Measurements from ENCODE around the gene LHFPL3. TPM values are rescaled to one million over a fixed set of nuclear protein-coding genes. Genes with fewer than 3 reads are reported as not detected.

Gene LHFPL3
- total RNA-seq, 2 donors from 2014 or later: not detected

- Mint-ChIP-seq H3K4me3 (no peak overlapping the region), H3K27ac (no peak overlapping the region)
- ATAC-seq (replicated peaks in 1 of 2): no peak
These were observed 324.0 kb downstream of the LHFPL3 start for GRCh38 chr7:104652434-104652833.

GRCh38 chr7:104652865-104653264 lies 324.5 kb downstream of the LHFPL3 start:
- peaks cover 6% of the 10 kb centered on the region for H3K27me3 Mint-ChIP-seq (ENCODE audit: low read depth)
- H3K4me3 Mint-ChIP-seq: no peak overlapping the region
- DNase-seq (no peak), ATAC-seq (replicated peaks in 1 of 2) (no peak)
- H3K4me1 Mint-ChIP-seq (ENCODE audit: low read depth): no peaks in the 10 kb centered on the region
- H3K9me3 Mint-ChIP-seq: no peaks in the 10 kb centered on the region
- H3K36me3 Mint-ChIP-seq (ENCODE audit: insufficient read depth in 2 of 2): no peaks in the 10 kb centered on the region
- no peak overlapping the region for H3K27ac Mint-ChIP-seq

More at GRCh38 chr7:104652434-104652833, 324.0 kb downstream of the LHFPL3 start:
- no peaks in the 10 kb centered on the region for H3K4me1 Mint-ChIP-seq (ENCODE audit: low read depth)
- H3K27me3 Mint-ChIP-seq (ENCODE audit: low read depth): peaks cover 2% of the 10 kb centered on the region
- no peaks in the 10 kb centered on the region for H3K9me3 Mint-ChIP-seq
- H3K36me3 Mint-ChIP-seq (ENCODE audit: insufficient read depth in 2 of 2): no peaks in the 10 kb centered on the region
- no peak for DNase-seq

DNA sequence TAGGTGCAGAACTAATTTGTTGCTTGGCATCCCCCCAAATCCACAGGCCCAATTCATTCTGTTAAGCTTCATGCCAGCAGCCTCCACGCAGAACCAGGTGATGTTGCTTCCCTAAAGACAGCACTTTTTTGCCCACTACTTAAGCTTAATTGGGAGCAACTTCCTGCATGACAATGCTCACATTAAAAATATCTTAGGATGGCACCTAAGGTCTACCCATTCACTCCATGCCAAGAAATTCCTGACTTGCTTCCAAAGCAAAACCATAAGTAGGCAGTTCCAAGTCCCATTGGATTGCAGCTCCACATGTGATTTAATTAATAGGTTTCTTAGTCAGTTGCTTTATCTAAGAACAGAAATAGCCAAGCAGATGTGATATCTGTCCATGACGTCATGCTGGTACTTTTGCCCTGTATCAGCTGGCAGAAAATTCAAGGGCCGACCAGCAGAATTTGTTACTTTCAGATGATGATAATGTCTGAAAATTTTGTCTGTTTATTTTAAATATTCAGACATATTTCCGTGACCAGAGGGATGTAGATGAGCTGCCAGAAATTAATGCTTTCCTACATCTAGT lies 325.5 kb downstream of the LHFPL3 start:
- H3K9me3 Mint-ChIP-seq: no peaks in the 10 kb centered on the region
- H3K27me3 Mint-ChIP-seq (ENCODE audit: low read depth): peaks cover 7% of the 10 kb centered on the region
- no peaks in the 10 kb centered on the region for H3K4me1 Mint-ChIP-seq (ENCODE audit: low read depth)
- no peak overlapping the region for H3K4me3 Mint-ChIP-seq
- ATAC-seq (replicated peaks in 1 of 2) (no peak), DNase-seq (no peak)
- no peaks in the 10 kb centered on the region for H3K36me3 Mint-ChIP-seq (ENCODE audit: insufficient read depth in 2 of 2)
- H3K27ac Mint-ChIP-seq: no peak overlapping the region

GRCh38 chr7:104655592-104655991 lies 327.2 kb downstream of the LHFPL3 start:
- Mint-ChIP-seq H3K27ac (no peak overlapping the region), H3K36me3 (ENCODE audit: insufficient read depth in 2 of 2) (no peaks in the 10 kb centered on the region), H3K4me3 (no peak overlapping the region), H3K9me3 (no peaks in the 10 kb centered on the region), H3K27me3 (ENCODE audit: low read depth) (peaks cover 7% of the 10 kb centered on the region), H3K4me1 (ENCODE audit: low read depth) (no peaks in the 10 kb centered on the region)
- ATAC-seq (replicated peaks in 1 of 2) (no peak), DNase-seq (no peak)

GRCh38 chr7:104656467-104656866 lies 328.1 kb downstream of the LHFPL3 start:
- Mint-ChIP-seq H3K9me3 (no peaks in the 10 kb centered on the region), H3K36me3 (ENCODE audit: insufficient read depth in 2 of 2) (no peaks in the 10 kb centered on the region), H3K4me3 (no peak overlapping the region), H3K27ac (no peak overlapping the region), H3K4me1 (ENCODE audit: low read depth) (no peaks in the 10 kb centered on the region), H3K27me3 (ENCODE audit: low read depth) (peaks cover 7% of the 10 kb centered on the region)
- DNase-seq (no peak), ATAC-seq (replicated peaks in 1 of 2) (no peak)

DNA sequence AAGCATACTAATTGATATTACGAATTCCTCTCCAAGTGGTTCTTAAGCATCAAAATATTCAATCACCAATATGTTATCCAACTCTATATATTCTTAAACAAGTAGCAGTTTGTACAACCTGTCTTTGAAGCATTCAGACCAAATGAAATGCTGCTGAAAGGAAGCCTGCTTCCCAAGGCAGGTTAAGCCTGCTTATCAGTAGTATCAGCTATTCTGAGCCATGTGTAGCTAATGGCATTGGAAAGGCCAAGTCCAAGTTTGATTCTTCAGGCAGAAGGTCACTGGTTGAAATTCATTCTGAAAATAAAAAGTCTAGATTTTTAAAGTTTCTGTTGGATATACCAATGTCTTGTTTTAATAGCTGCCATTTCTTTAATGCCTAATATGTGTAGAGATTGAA lies 328.7 kb downstream of the LHFPL3 start:
- Mint-ChIP-seq H3K27ac (no peak overlapping the region), H3K27me3 (ENCODE audit: low read depth) (peaks cover 7% of the 10 kb centered on the region), H3K4me1 (ENCODE audit: low read depth) (no peaks in the 10 kb centered on the region), H3K4me3 (no peak overlapping the region), H3K36me3 (ENCODE audit: insufficient read depth in 2 of 2) (no peaks in the 10 kb centered on the region), H3K9me3 (no peaks in the 10 kb centered on the region)
- ATAC-seq (replicated peaks in 1 of 2) (no peak), DNase-seq (no peak)

GRCh38 chr7:104661575-104661974 lies 333.2 kb downstream of the LHFPL3 start:
- DNase-seq: no peak
- Mint-ChIP-seq H3K4me1 (ENCODE audit: low read depth) (no peaks in the 10 kb centered on the region), H3K4me3 (no peak overlapping the region), H3K27me3 (ENCODE audit: low read depth) (peaks cover 7% of the 10 kb centered on the region), H3K36me3 (ENCODE audit: insufficient read depth in 2 of 2) (no peaks in the 10 kb centered on the region), H3K27ac (no peak overlapping the region), H3K9me3 (no peaks in the 10 kb centered on the region)
- ATAC-seq (replicated peaks in 1 of 2): no peak

- Mint-ChIP-seq H3K4me1 (ENCODE audit: low read depth) (no peaks in the 10 kb centered on the region), H3K27me3 (ENCODE audit: low read depth) (no peaks in the 10 kb centered on the region), H3K9me3 (no peaks in the 10 kb centered on the region), H3K27ac (no peak overlapping the region), H3K4me3 (no peak overlapping the region), H3K36me3 (ENCODE audit: insufficient read depth in 2 of 2) (no peaks in the 10 kb centered on the region)
- no peak for ATAC-seq (replicated peaks in 1 of 2)
- DNase-seq: no peak
These were observed 336.2 kb downstream of the LHFPL3 start for GRCh38 chr7:104664648-104665047.

DNA sequence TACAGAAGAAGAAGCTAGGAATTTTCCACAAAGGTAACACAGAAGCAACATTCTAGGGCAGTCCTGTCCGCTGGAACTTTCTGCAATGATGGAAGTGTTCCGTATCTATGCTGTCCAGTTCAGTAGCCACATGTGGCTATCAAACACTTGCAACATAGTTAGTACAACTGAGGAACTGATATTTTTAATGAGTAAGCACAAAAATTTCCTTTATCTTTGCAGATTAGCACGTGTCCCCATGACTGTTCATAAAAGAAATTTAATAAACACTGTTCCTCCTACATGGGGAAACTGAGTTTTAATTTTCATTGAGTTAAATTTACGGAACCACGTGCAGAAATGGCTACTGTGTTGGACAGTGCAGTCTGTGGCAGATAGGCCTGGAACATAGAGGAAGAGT lies 349.2 kb downstream of the LHFPL3 start:
- Mint-ChIP-seq H3K9me3 (no peaks in the 10 kb centered on the region), H3K36me3 (ENCODE audit: insufficient read depth in 2 of 2) (no peaks in the 10 kb centered on the region), H3K4me1 (ENCODE audit: low read depth) (no peaks in the 10 kb centered on the region), H3K27me3 (ENCODE audit: low read depth) (peaks cover 16% of the 10 kb centered on the region), H3K27ac (no peak overlapping the region), H3K4me3 (no peak overlapping the region)
- ATAC-seq (replicated peaks in 1 of 2): no peak
- DNase-seq: no peak

DNA sequence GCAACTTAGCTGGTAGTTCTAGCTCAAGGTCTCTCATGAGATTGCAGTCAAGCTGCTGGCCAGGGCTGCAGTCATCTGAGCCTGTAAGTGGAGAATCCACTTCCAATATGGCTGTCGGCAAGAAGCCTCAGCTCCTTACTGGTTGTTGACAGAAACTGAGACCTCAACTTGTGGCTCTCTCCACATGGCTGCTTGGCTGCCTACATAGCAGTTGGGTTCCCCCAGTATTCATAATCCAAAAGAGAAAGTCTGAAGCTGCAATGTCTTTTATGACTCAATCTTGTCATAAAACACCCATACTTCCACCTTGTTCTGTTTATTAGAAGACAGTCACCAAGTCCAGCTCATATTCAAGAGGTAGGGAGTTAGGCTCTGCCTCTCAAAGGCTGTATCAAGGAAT lies 350.7 kb downstream of the LHFPL3 start:
- Mint-ChIP-seq H3K4me1 (ENCODE audit: low read depth) (no peaks in the 10 kb centered on the region), H3K27ac (no peak overlapping the region), H3K36me3 (ENCODE audit: insufficient read depth in 2 of 2) (no peaks in the 10 kb centered on the region), H3K4me3 (no peak overlapping the region), H3K27me3 (ENCODE audit: low read depth) (peaks cover 6% of the 10 kb centered on the region), H3K9me3 (no peaks in the 10 kb centered on the region)
- ATAC-seq (replicated peaks in 1 of 2): no peak
- DNase-seq: no peak

DNA sequence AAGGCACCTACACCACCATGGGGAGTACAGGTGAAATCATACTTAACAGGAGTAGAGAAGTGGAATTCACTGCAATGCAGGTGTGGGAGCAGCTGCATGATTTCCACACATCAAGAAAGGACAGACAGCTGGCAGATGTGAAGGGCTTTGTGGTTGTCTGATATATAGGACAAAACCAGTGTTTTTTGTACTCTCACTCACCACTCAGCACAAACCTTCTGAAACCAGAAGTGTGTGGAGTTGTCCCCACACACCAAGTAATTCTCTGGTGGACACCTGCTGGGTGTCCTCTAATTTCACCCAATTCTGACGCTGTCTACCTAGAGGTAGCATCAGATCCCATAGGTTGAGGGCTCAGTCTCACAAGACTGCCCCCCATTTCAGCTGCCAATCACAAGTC lies 357.9 kb downstream of the LHFPL3 start:
- no peak overlapping the region for H3K4me3 Mint-ChIP-seq
- no peaks in the 10 kb centered on the region for H3K36me3 Mint-ChIP-seq (ENCODE audit: insufficient read depth in 2 of 2)
- ATAC-seq (replicated peaks in 1 of 2): no peak
- H3K27ac Mint-ChIP-seq: no peak overlapping the region
- H3K27me3 Mint-ChIP-seq (ENCODE audit: low read depth): no peaks in the 10 kb centered on the region
- peaks cover 0 to 1% of the 10 kb centered on the region in 2 donors for H3K9me3 Mint-ChIP-seq
- no peaks in the 10 kb centered on the region for H3K4me1 Mint-ChIP-seq (ENCODE audit: low read depth)
- no peak for DNase-seq

DNA sequence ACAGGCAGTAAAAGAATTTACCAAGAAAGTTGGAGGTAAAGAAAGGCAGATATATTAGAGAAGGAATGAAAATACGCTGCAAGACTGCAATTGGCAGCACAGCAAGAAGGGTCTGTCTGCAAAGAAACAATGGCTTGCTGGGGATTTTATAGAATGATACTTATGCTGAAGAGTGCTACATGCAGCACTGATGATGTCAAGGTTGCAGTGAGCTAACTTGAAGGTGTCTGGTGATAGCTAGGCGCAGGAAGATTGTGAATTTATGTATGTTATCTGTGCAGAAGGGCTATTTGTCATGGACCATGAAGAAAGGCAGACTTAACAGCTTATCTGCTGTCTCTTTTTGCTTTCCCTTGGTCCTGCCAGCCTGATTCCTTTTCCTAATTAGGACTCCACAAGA lies 366.3 kb downstream of the LHFPL3 start:
- DNase-seq: no peak
- H3K9me3 Mint-ChIP-seq: peaks cover 2 to 3% of the 10 kb centered on the region in 2 donors
- H3K27me3 Mint-ChIP-seq (ENCODE audit: low read depth): no peaks in the 10 kb centered on the region
- no peak overlapping the region for H3K4me3 Mint-ChIP-seq
- H3K4me1 Mint-ChIP-seq (ENCODE audit: low read depth): no peaks in the 10 kb centered on the region
- H3K27ac Mint-ChIP-seq: no peak overlapping the region
- no peak for ATAC-seq (replicated peaks in 1 of 2)
- H3K36me3 Mint-ChIP-seq (ENCODE audit: insufficient read depth in 2 of 2): no peaks in the 10 kb centered on the region

DNA sequence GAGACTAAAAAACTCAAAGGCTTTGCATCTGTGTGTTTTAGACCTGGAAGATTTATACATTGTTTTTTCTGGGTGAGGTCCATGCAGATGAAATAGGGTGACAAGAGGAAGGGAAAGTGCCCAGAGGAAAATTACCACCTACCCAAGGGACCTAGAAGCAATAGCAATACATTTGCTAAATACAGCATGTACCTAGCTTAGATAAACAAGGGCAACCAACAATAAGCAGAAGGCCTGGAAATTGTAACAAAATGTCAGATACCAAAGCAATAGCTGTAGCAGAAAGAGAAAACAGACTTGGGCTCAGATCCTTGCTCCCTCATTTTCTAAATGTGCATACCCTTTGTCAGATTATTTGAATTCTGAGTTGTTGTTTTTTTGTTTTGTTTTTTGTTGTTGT lies 367.2 kb downstream of the LHFPL3 start:
- H3K4me1 Mint-ChIP-seq (ENCODE audit: low read depth): no peaks in the 10 kb centered on the region
- DNase-seq (no peak), ATAC-seq (replicated peaks in 1 of 2) (no peak)
- H3K9me3 Mint-ChIP-seq: peaks cover 5% of the 10 kb centered on the region in 2 donors
- no peak overlapping the region for H3K4me3 Mint-ChIP-seq
- no peaks in the 10 kb centered on the region for H3K27me3 Mint-ChIP-seq (ENCODE audit: low read depth)
- no peak overlapping the region for H3K27ac Mint-ChIP-seq
- no peaks in the 10 kb centered on the region for H3K36me3 Mint-ChIP-seq (ENCODE audit: insufficient read depth in 2 of 2)

- H3K27me3 Mint-ChIP-seq (ENCODE audit: low read depth): peaks cover 4% of the 10 kb centered on the region
- H3K4me1 Mint-ChIP-seq (ENCODE audit: low read depth): no peaks in the 10 kb centered on the region
- no peaks in the 10 kb centered on the region for H3K36me3 Mint-ChIP-seq (ENCODE audit: insufficient read depth in 2 of 2)
- ATAC-seq (replicated peaks in 1 of 2) (no peak), DNase-seq (no peak)
- no peak overlapping the region for H3K27ac Mint-ChIP-seq
- H3K4me3 Mint-ChIP-seq: no peak overlapping the region
- H3K9me3 Mint-ChIP-seq: peaks cover 2 to 5% of the 10 kb centered on the region in 2 donors
These were observed 371.9 kb downstream of the LHFPL3 start for GRCh38 chr7:104700336-104700735.
